ENCODE data around the gene DISC1. TPM values are rescaled to one million over a fixed set of nuclear protein-coding genes. Genes with fewer than 3 reads are reported as not detected.
"Not testable (repeated sequence)": the region's sequence is repeated elsewhere in the genome, so short reads cannot be mapped to it uniquely, and the experiment has no call there.

Gene DISC1
- total RNA-seq, 1 donor from 2014 or later: 9.5 TPM

DNA sequence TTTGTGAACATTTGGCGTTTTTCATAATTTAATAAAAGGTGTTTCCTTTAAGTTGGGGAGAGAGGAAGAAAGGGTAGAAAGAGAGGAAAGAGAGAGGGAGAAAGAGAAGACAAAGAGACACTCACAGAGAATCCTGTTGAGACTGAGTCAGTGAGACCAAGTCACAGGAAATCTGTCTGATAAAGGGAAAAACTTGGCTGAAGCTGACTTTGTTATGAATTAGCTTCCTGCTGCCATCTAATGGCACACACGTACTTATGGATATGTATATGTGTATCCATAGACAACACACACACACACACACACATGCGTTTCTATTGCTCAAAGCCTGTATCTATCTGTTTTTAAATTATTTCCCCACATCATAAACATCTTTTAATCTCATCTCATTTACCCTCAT is 42.5 kb upstream of the DISC1 start:
- ATAC-seq (no peak), DNase-seq (no peak)
- no peak overlapping the region for H3K4me3 ChIP-seq

DNA sequence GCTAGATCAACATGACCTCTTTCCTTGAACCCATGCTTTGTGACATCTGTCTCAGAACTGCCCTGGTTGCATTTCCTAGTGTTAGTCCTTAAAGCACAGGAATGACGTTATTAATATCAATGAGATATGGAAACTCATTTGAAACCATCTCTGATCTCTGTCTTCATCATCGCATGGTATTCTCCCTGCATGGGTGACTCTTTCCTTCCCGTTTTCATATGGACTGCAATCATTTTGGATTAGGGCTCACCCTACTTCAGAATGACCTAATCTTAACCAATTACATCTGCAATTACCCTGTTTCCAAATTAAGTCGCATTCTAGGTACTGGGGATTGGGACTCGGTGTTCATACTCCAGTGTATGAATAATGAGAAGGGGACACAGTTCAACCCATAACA is 41.7 kb upstream of the DISC1 start:
- no peak for ATAC-seq
- Histone ChIP-seq H3K9me3 (no peaks in the 10 kb centered on the region), H3K4me1 (no peaks in the 10 kb centered on the region), H3K4me3 (no peak overlapping the region), H3K27ac (no peak overlapping the region), H3K27me3 (no peaks in the 10 kb centered on the region), H3K36me3 (no peaks in the 10 kb centered on the region)
- no peak for DNase-seq
- TF ChIP-seq, protein P1, sequence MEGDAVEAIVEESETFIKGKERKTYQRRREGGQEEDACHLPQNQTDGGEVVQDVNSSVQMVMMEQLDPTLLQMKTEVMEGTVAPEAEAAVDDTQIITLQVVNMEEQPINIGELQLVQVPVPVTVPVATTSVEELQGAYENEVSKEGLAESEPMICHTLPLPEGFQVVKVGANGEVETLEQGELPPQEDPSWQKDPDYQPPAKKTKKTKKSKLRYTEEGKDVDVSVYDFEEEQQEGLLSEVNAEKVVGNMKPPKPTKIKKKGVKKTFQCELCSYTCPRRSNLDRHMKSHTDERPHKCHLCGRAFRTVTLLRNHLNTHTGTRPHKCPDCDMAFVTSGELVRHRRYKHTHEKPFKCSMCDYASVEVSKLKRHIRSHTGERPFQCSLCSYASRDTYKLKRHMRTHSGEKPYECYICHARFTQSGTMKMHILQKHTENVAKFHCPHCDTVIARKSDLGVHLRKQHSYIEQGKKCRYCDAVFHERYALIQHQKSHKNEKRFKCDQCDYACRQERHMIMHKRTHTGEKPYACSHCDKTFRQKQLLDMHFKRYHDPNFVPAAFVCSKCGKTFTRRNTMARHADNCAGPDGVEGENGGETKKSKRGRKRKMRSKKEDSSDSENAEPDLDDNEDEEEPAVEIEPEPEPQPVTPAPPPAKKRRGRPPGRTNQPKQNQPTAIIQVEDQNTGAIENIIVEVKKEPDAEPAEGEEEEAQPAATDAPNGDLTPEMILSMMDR (IDR thresholded peaks at IDR 0.05): no peak
- intact Hi-C loops (cut with DNase I): no loop called here

More for the DNA sequence above, 42.5 kb upstream of the DISC1 start:
- H3K4me1 ChIP-seq: no peaks in the 10 kb centered on the region
- TF ChIP-seq, protein P1 (IDR thresholded peaks at IDR 0.05): no peak
- H3K36me3 ChIP-seq: no peaks in the 10 kb centered on the region
- intact Hi-C loops (cut with DNase I): no loop called here
- H3K27ac ChIP-seq: no peak overlapping the region
- H3K9me3 ChIP-seq: no peaks in the 10 kb centered on the region
- no peaks in the 10 kb centered on the region for H3K27me3 ChIP-seq

DNA sequence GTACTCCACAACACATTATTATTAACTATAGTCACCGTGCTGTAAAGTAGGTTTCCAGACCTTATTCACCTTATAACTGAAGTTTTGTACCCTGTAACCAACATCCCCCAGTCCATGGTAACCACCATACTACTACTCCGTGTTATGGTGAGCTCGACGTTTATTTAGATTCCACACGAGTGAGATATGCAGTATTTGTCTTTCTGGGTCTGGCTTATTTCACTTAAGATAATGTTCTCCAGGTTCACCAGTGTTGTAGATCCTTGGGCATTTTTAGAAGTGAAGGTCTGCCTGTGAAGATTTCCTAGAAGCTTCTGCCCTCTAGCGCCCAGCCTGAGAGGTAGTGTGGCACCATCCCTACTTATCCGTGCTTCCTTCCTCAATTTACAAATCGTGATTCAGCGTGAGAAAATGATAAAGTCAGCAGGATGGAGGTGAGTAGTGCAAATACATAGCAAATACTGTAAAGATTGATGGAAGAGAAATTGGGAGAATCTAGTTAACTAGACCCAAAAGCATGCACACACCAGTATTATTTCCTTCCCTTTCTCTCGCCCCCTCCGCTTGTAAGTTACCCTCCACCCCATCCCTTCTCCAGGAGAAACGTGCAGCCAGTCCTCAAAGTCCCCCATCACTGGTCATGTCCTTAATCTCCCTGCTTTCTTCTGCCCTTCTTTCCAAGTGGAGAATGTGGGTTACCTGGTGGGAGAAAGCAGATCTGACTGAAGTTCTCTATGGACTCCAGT is 36.0 kb upstream of the DISC1 start:
- H3K27me3 ChIP-seq: no peaks in the 10 kb centered on the region
- no peak overlapping the region for H3K27ac ChIP-seq
- H3K4me1 ChIP-seq: no peaks in the 10 kb centered on the region
- H3K36me3 ChIP-seq: no peaks in the 10 kb centered on the region
- no peak overlapping the region for H3K4me3 ChIP-seq
- ATAC-seq (peak; percentile 91), DNase-seq (no peak)
- H3K9me3 ChIP-seq: no peaks in the 10 kb centered on the region
- intact Hi-C loops (cut with DNase I): no loop called here
- TF ChIP-seq, protein P1 (IDR thresholded peaks at IDR 0.05): peak; percentile 69

DNA sequence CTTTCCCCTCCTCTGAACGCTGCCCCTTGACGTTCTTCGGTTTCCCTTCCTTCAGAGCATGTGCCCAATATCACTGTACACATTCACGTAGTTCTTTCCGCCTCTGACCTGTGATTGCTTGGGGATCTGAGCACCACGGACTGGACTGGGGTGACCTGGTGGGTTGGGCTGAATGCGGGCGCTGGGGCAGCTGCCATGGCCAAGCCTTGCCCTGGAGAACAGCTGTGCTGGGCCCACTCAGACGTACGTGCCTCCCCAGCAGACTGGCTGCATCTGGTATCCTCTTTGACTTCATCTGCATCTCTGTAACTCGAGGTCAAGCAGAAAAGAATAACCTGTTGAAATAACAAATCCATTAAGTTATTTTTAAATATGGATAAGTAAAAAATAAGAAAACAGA is 35.1 kb upstream of the DISC1 start:
- Histone ChIP-seq H3K27ac (no peak overlapping the region), H3K27me3 (no peaks in the 10 kb centered on the region), H3K4me3 (no peak overlapping the region), H3K4me1 (no peaks in the 10 kb centered on the region), H3K9me3 (no peaks in the 10 kb centered on the region), H3K36me3 (no peaks in the 10 kb centered on the region)
- no peak for DNase-seq
- ATAC-seq: no peak
- TF ChIP-seq, protein P1 (IDR thresholded peaks at IDR 0.05): no peak
- intact Hi-C loops (cut with DNase I): no loop called here

DNA sequence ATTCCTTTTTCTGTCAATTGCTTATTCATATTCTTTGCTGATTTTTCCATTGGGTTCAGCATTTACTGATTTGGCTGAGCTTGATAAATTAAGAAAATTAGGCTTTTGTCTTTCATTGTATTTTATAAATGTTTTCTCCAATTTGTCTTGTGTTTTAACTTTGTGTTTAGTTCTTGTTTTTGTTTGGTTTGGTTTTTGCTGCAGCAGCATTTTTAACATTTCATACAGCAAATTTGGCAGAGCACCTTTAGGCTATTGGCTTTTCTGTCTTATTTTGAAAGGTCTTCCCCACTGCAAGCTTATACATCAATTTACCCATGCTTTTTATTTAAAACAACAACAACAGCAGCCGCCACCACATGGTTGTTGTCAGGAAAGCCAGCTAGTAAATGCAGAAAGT is 33.8 kb upstream of the DISC1 start:
- TF ChIP-seq, protein P1 (IDR thresholded peaks at IDR 0.05): no peak
- no peaks in the 10 kb centered on the region for H3K4me1 ChIP-seq
- no peak overlapping the region for H3K4me3 ChIP-seq
- no peak for DNase-seq
- no peaks in the 10 kb centered on the region for H3K36me3 ChIP-seq
- no peak overlapping the region for H3K27ac ChIP-seq
- no peaks in the 10 kb centered on the region for H3K27me3 ChIP-seq
- ATAC-seq: no peak
- H3K9me3 ChIP-seq: no peaks in the 10 kb centered on the region
- intact Hi-C loops (cut with DNase I): no loop called here

DNA sequence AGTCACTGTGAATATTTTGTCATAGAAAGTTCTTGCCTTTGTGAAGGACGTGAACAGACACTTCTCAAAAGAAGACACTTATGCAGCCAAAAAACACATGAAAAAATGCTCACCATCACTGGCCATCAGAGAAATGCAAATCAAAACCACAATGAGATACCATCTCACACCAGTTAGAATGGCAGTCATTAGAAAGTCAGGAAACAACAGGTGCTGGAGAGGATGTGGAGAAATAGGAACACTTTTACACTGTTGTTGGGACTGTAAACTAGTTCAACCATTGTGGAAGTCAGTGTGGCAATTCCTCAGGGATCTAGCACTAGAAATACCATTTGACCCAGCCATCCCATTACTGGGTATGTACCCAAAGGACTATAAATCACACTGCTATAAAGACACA is 33.3 kb upstream of the DISC1 start:
- H3K4me3 ChIP-seq; ATAC-seq; H3K9me3 ChIP-seq; H3K27me3 ChIP-seq; intact Hi-C loops (cut with DNase I); H3K36me3 ChIP-seq; H3K4me1 ChIP-seq; H3K27ac ChIP-seq; DNase-seq: not testable (repeated sequence)
